EH (cell line): Measurements from ENCODE around the gene HYPK.

Experiments
- DNase-seq: peaks from one replicate; pipeline ENCODE4 v3.0.0-alpha.2; 2015; ENCODE audit warnings: low read depth

The HYPK gene

DNA sequence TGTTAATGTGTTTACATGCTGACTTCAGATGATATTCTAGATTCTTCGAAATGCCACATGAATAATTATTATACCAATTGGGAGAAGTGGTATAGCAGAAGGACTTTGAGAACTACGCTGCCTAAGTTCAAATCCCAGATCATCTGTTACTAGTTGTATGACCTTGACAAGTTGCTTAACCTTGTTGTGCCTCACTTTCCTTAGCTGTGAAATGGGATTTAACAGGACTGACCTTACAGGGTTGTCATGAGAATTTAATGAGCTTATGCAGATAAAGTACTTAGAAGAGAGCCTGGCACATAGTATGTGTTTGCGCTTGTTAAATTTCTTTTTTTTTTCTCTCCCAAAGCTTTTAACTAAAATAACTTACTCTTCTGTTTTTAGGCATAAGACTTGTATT, 50.9 kb downstream of the HYPK start:
- DNase-seq, result no peak

DNA sequence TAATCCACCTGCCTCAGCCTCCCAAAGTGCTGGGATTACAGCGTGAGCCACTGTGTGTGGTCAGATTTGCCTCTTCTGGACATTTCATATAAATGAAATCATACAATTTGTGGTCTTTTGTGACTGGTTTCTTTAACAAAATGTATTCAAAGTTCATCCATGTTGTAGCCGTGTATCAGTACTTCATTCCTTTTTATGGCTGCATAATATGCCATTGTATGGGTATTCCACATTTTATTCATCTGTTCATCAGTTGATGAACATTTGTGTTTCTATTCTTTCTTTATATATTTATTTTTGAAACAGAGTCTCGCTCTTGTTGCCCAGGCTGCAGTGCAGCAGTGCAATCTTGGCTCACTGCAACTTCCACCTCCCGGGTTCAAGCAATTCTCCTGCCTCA, 52.2 kb downstream of the HYPK start:
- DNase-seq, result no peak
